ENCODE measurements around the gene SIRT1.
"Not testable (repeated sequence)": the region's sequence is repeated elsewhere in the genome, so short reads cannot be mapped to it uniquely, and the experiment has no call there.

The SIRT1 gene

GRCh38 chr10:67877421-67877820 lies 7.0 kb upstream of the SIRT1 start:
- not testable (repeated sequence) for DNase-seq (ENCODE audit: low read depth)

- no peak for DNase-seq (ENCODE audit: low read depth)
Measured at GRCh38 chr10:67878133-67878532, 6.3 kb upstream of the SIRT1 start.

- peak; percentile 1 for DNase-seq (ENCODE audit: low read depth)
Measured at GRCh38 chr10:67883710-67884312, 645 bp upstream of the SIRT1 start.

GRCh38 chr10:67884842-67885670 lies 600 bp downstream of the SIRT1 start:
- DNase-seq (ENCODE audit: low read depth): peak; percentile 55

- no peak for DNase-seq (ENCODE audit: low read depth)
Measured at GRCh38 chr10:67893637-67894036, 9.2 kb downstream of the SIRT1 start.

- no peak for DNase-seq (ENCODE audit: low read depth)
Measured at GRCh38 chr10:67903581-67903980, 19.1 kb downstream of the SIRT1 start.

- no peak for DNase-seq (ENCODE audit: low read depth)
Measured at GRCh38 chr10:67912331-67912946, 28.0 kb downstream of the SIRT1 start.

GRCh38 chr10:67914777-67915340 lies 30.4 kb downstream of the SIRT1 start:
- no peak for DNase-seq (ENCODE audit: low read depth)

GRCh38 chr10:67917169-67917568 lies 32.7 kb downstream of the SIRT1 start:
- no peak for DNase-seq (ENCODE audit: low read depth)

GRCh38 chr10:67917679-67918078 lies 33.2 kb downstream of the SIRT1 start:
- DNase-seq (ENCODE audit: low read depth): no peak

- no peak for DNase-seq (ENCODE audit: low read depth)
Measured at GRCh38 chr10:67921065-67921464, 36.6 kb downstream of the SIRT1 start.

- DNase-seq (ENCODE audit: low read depth): no peak
Measured at GRCh38 chr10:67923551-67923950, 39.1 kb downstream of the SIRT1 start.

- no peak for DNase-seq (ENCODE audit: low read depth)
Measured at GRCh38 chr10:67924136-67924535, 39.7 kb downstream of the SIRT1 start.

GRCh38 chr10:67925449-67926005 lies 41.1 kb downstream of the SIRT1 start:
- DNase-seq (ENCODE audit: low read depth): no peak

GRCh38 chr10:67926951-67927350 lies 42.5 kb downstream of the SIRT1 start:
- no peak for DNase-seq (ENCODE audit: low read depth)

GRCh38 chr10:67933199-67933598 lies 48.7 kb downstream of the SIRT1 start:
- no peak for DNase-seq (ENCODE audit: low read depth)

- no peak for DNase-seq (ENCODE audit: low read depth)
Measured at GRCh38 chr10:67934336-67934735, 49.9 kb downstream of the SIRT1 start.

- no peak for DNase-seq (ENCODE audit: low read depth)
Measured at GRCh38 chr10:67935223-67935622, 50.8 kb downstream of the SIRT1 start.

GRCh38 chr10:67936416-67936815 lies 52.0 kb downstream of the SIRT1 start:
- DNase-seq (ENCODE audit: low read depth): no peak

GRCh38 chr10:67943917-67944316 lies 59.5 kb downstream of the SIRT1 start:
- DNase-seq (ENCODE audit: low read depth): no peak

GRCh38 chr10:67955614-67956013 lies 71.2 kb downstream of the SIRT1 start:
- DNase-seq (ENCODE audit: low read depth): no peak

GRCh38 chr10:67959839-67960476 lies 75.5 kb downstream of the SIRT1 start:
- DNase-seq (ENCODE audit: low read depth): no peak

Measured in fibroblast of the conjunctiva (primary cell).